T-helper 2 cell (primary cell): ENCODE results near the gene TEX35.

Source experiments
- DNase-seq, 5 experiments: peaks; one replicate each; pipeline versions ENCODE4 v3.0.0 to v3.0.0-alpha.2; 2012 to 2022
- total RNA-seq, 2 donors: gene quantifications; one replicate each; lab custom pipeline; 2026; lab: John Stamatoyannopoulos, UW

Gene TEX35
- 0 reads per million in 2 donors for total RNA-seq

GRCh38 chr1:178512566-178513277 lies at the start of gene TEX35:
TEX35 (plus strand) TSS chr1:178513109; CDS start chr1:178513189, 80 bp downstream.
- DNase-seq, result no peak

- no peak for DNase-seq
Observed at GRCh38 chr1:178464141-178464540, 48.8 kb upstream of the TEX35 start.

- DNase-seq, result no peak
Observed at GRCh38 chr1:178464566-178464965, 48.3 kb upstream of the TEX35 start.

GRCh38 chr1:178465011-178465410 lies 47.9 kb upstream of the TEX35 start:
- no peak for DNase-seq

GRCh38 chr1:178467837-178468236 lies 45.1 kb upstream of the TEX35 start:
- no peak for DNase-seq

GRCh38 chr1:178470411-178470960 lies 42.4 kb upstream of the TEX35 start:
- DNase-seq, result no peak

- no peak for DNase-seq
Observed at GRCh38 chr1:178472531-178472930, 40.4 kb upstream of the TEX35 start.

- no peak for DNase-seq
Observed at GRCh38 chr1:178477373-178477772, 35.5 kb upstream of the TEX35 start.

- no peak for DNase-seq
Observed at GRCh38 chr1:178477841-178478240, 35.1 kb upstream of the TEX35 start.

- DNase-seq, result no peak
Observed at GRCh38 chr1:178483251-178483957, 29.5 kb upstream of the TEX35 start.

- no peak for DNase-seq
Observed at GRCh38 chr1:178484698-178485225, 28.1 kb upstream of the TEX35 start.

- DNase-seq, result no peak
Observed at GRCh38 chr1:178485541-178485981, 27.3 kb upstream of the TEX35 start.

GRCh38 chr1:178486100-178487069 lies 26.5 kb upstream of the TEX35 start:
- no peak for DNase-seq

GRCh38 chr1:178487070-178487615 lies 25.8 kb upstream of the TEX35 start:
- no peak for DNase-seq

- DNase-seq, result no peak
Observed at GRCh38 chr1:178488393-178488792, 24.5 kb upstream of the TEX35 start.

- no peak for DNase-seq
Observed at GRCh38 chr1:178489399-178489798, 23.5 kb upstream of the TEX35 start.

- no peak for DNase-seq
Observed at GRCh38 chr1:178490136-178490535, 22.8 kb upstream of the TEX35 start.

GRCh38 chr1:178490967-178491366 lies 21.9 kb upstream of the TEX35 start:
- DNase-seq, result no peak

GRCh38 chr1:178491721-178492120 lies 21.2 kb upstream of the TEX35 start:
- DNase-seq, result no peak

- DNase-seq, result no peak
Observed at GRCh38 chr1:178492341-178492740, 20.6 kb upstream of the TEX35 start.

GRCh38 chr1:178493301-178493741 lies 19.6 kb upstream of the TEX35 start:
- DNase-seq, result no peak

- no peak for DNase-seq
Observed at GRCh38 chr1:178494569-178494971, 18.3 kb upstream of the TEX35 start.
